ENCODE data around the gene TDRD10.

The TDRD10 gene

GRCh38 chr1:154584267-154584994 is 82.4 kb downstream of the TDRD10 start:
- no peak overlapping the region for H2BK5ac ChIP-seq (ENCODE audit: low read length)
- H3K4me3 ChIP-seq (ENCODE audit: low read length in 2 of 2) = no peak overlapping the region
- H2BK15ac ChIP-seq (ENCODE audit: low read length) = no peak overlapping the region
- no peak for DNase-seq (ENCODE audit: low spot score)
- H2AK5ac ChIP-seq (ENCODE audit: low read depth, low read length) = no peak overlapping the region
- no peak overlapping the region for H3K18ac ChIP-seq (ENCODE audit: low read length)
- peaks cover 68 to 99% of the 10 kb centered on the region in 2 donors for H3K36me3 ChIP-seq (replicated peaks in 1 of 2; ENCODE audit: control insufficient read depth in 2 of 2, insufficient read depth in 2 of 2, low read length in 2 of 2)
- WGBS, 2 donors (ENCODE audit: extremely low coverage in 2 of 2, insufficient read length in 2 of 2, insufficient replicate concordance in 1 of 2) = no CpG with 5 or more reads among the region's 9 CpGs
- no peak overlapping the region for H3K9ac ChIP-seq (ENCODE audit: low read depth, low read length, poor library complexity)
- no peaks in the 10 kb centered on the region for H3K4me1 ChIP-seq (ENCODE audit: control insufficient read depth in 2 of 2, insufficient read depth in 1 of 2, low read depth in 1 of 2, low read length in 2 of 2)
- no peaks in the 10 kb centered on the region for H3K27me3 ChIP-seq (ENCODE audit: control insufficient read depth in 3 of 3, insufficient read depth in 3 of 3, low read depth in 1 of 3, low read length in 3 of 3)
- H3K79me1 ChIP-seq (ENCODE audit: low read depth, low read length) = no peaks in the 10 kb centered on the region
- H3K14ac ChIP-seq (ENCODE audit: low read length) = no peak overlapping the region
- no peak overlapping the region for H3K4me2 ChIP-seq (ENCODE audit: insufficient read depth, low read length, poor library complexity, severe bottlenecking)
- H2BK120ac ChIP-seq (ENCODE audit: low read depth, low read length) = no peak overlapping the region
- no peak overlapping the region for H3K4ac ChIP-seq (ENCODE audit: low read length)
- no peak overlapping the region for H2AFZ ChIP-seq (ENCODE audit: low read length)
- no peak overlapping the region for H4K91ac ChIP-seq (ENCODE audit: low read depth, low read length, poor library complexity)
- no peak overlapping the region for H4K8ac ChIP-seq (ENCODE audit: low read depth, low read length)
- no peak overlapping the region for H2BK12ac ChIP-seq (ENCODE audit: low read length)
- no peak overlapping the region for H3K23ac ChIP-seq (ENCODE audit: low read depth, low read length, poor library complexity)
- no peak overlapping the region for H3K27ac ChIP-seq (replicated peaks; ENCODE audit: low read length)
- H3K9me3 ChIP-seq (replicated peaks in 1 of 2; ENCODE audit: control insufficient read depth in 2 of 2, insufficient read depth in 1 of 2, low read depth in 1 of 2, low read length in 2 of 2) = no peaks in the 10 kb centered on the region

- H3K27me3 ChIP-seq (ENCODE audit: control insufficient read depth in 3 of 3, insufficient read depth in 3 of 3, low read depth in 1 of 3, low read length in 3 of 3) = no peaks in the 10 kb centered on the region
- H2AFZ ChIP-seq (ENCODE audit: low read length) = no peak overlapping the region
- no peak overlapping the region for H3K4ac ChIP-seq (ENCODE audit: low read length)
- H3K9me3 ChIP-seq (replicated peaks in 1 of 2; ENCODE audit: control insufficient read depth in 2 of 2, insufficient read depth in 1 of 2, low read depth in 1 of 2, low read length in 2 of 2) = no peaks in the 10 kb centered on the region
- no peak overlapping the region for H3K27ac ChIP-seq (replicated peaks; ENCODE audit: low read length)
- no peak overlapping the region for H3K14ac ChIP-seq (ENCODE audit: low read length)
- no peak overlapping the region for H2AK5ac ChIP-seq (ENCODE audit: low read depth, low read length)
- no peaks in the 10 kb centered on the region for H3K4me1 ChIP-seq (ENCODE audit: control insufficient read depth in 2 of 2, insufficient read depth in 1 of 2, low read depth in 1 of 2, low read length in 2 of 2)
- no peak overlapping the region for H3K4me3 ChIP-seq (ENCODE audit: low read length in 2 of 2)
- H2BK12ac ChIP-seq (ENCODE audit: low read length) = no peak overlapping the region
- H3K79me1 ChIP-seq (ENCODE audit: low read depth, low read length) = no peaks in the 10 kb centered on the region
- no CpG with 5 or more reads among the region's 10 CpGs for WGBS, 2 donors (ENCODE audit: extremely low coverage in 2 of 2, insufficient read length in 2 of 2, insufficient replicate concordance in 1 of 2)
- no peak overlapping the region for H3K4me2 ChIP-seq (ENCODE audit: insufficient read depth, low read length, poor library complexity, severe bottlenecking)
- H3K18ac ChIP-seq (ENCODE audit: low read length) = no peak overlapping the region
- no peak overlapping the region for H3K23ac ChIP-seq (ENCODE audit: low read depth, low read length, poor library complexity)
- H4K91ac ChIP-seq (ENCODE audit: low read depth, low read length, poor library complexity) = no peak overlapping the region
- H4K8ac ChIP-seq (ENCODE audit: low read depth, low read length) = no peak overlapping the region
- no peak overlapping the region for H3K9ac ChIP-seq (ENCODE audit: low read depth, low read length, poor library complexity)
- no peak overlapping the region for H2BK120ac ChIP-seq (ENCODE audit: low read depth, low read length)
- no peak overlapping the region for H2BK15ac ChIP-seq (ENCODE audit: low read length)
- H2BK5ac ChIP-seq (ENCODE audit: low read length) = no peak overlapping the region
- no peak for DNase-seq (ENCODE audit: low spot score)
- peaks cover 70 to 99% of the 10 kb centered on the region in 2 donors for H3K36me3 ChIP-seq (replicated peaks in 1 of 2; ENCODE audit: control insufficient read depth in 2 of 2, insufficient read depth in 2 of 2, low read length in 2 of 2)
Measured at GRCh38 chr1:154586231-154586630, 84.2 kb downstream of the TDRD10 start.

GRCh38 chr1:154586641-154587040 is 84.6 kb downstream of the TDRD10 start:
- no peak overlapping the region for H2BK15ac ChIP-seq (ENCODE audit: low read length)
- no peak overlapping the region for H3K4me2 ChIP-seq (ENCODE audit: insufficient read depth, low read length, poor library complexity, severe bottlenecking)
- no peak overlapping the region for H2BK120ac ChIP-seq (ENCODE audit: low read depth, low read length)
- no peak overlapping the region for H4K91ac ChIP-seq (ENCODE audit: low read depth, low read length, poor library complexity)
- H3K27ac ChIP-seq (replicated peaks; ENCODE audit: low read length) = no peak overlapping the region
- no peak overlapping the region for H4K8ac ChIP-seq (ENCODE audit: low read depth, low read length)
- no peak overlapping the region for H3K23ac ChIP-seq (ENCODE audit: low read depth, low read length, poor library complexity)
- WGBS, 2 donors (ENCODE audit: extremely low coverage in 2 of 2, insufficient read length in 2 of 2, insufficient replicate concordance in 1 of 2) = no CpG with 5 or more reads among the region's 6 CpGs
- no peak overlapping the region for H3K18ac ChIP-seq (ENCODE audit: low read length)
- no peak overlapping the region for H3K4ac ChIP-seq (ENCODE audit: low read length)
- H3K27me3 ChIP-seq (ENCODE audit: control insufficient read depth in 3 of 3, insufficient read depth in 3 of 3, low read depth in 1 of 3, low read length in 3 of 3) = no peaks in the 10 kb centered on the region
- H3K14ac ChIP-seq (ENCODE audit: low read length) = no peak overlapping the region
- no peak overlapping the region for H3K9ac ChIP-seq (ENCODE audit: low read depth, low read length, poor library complexity)
- H2BK5ac ChIP-seq (ENCODE audit: low read length) = no peak overlapping the region
- H3K4me1 ChIP-seq (ENCODE audit: control insufficient read depth in 2 of 2, insufficient read depth in 1 of 2, low read depth in 1 of 2, low read length in 2 of 2) = no peaks in the 10 kb centered on the region
- H2BK12ac ChIP-seq (ENCODE audit: low read length) = no peak overlapping the region
- no peak overlapping the region for H2AK5ac ChIP-seq (ENCODE audit: low read depth, low read length)
- no peaks in the 10 kb centered on the region for H3K9me3 ChIP-seq (replicated peaks in 1 of 2; ENCODE audit: control insufficient read depth in 2 of 2, insufficient read depth in 1 of 2, low read depth in 1 of 2, low read length in 2 of 2)
- H3K4me3 ChIP-seq (ENCODE audit: low read length in 2 of 2) = no peak overlapping the region
- H3K79me1 ChIP-seq (ENCODE audit: low read depth, low read length) = no peaks in the 10 kb centered on the region
- peaks cover 73 to 100% of the 10 kb centered on the region in 2 donors for H3K36me3 ChIP-seq (replicated peaks in 1 of 2; ENCODE audit: control insufficient read depth in 2 of 2, insufficient read depth in 2 of 2, low read length in 2 of 2)
- no peak overlapping the region for H2AFZ ChIP-seq (ENCODE audit: low read length)
- no peak for DNase-seq (ENCODE audit: low spot score)

GRCh38 chr1:154589780-154590179 is 87.8 kb downstream of the TDRD10 start:
- peaks cover 57 to 98% of the 10 kb centered on the region in 2 donors for H3K36me3 ChIP-seq (replicated peaks in 1 of 2; ENCODE audit: control insufficient read depth in 2 of 2, insufficient read depth in 2 of 2, low read length in 2 of 2)
- WGBS, 2 donors (ENCODE audit: extremely low coverage in 2 of 2, insufficient read length in 2 of 2, insufficient replicate concordance in 1 of 2) = no CpG with 5 or more reads among the region's 10 CpGs
- H2BK5ac ChIP-seq (ENCODE audit: low read length) = no peak overlapping the region

More at GRCh38 chr1:154589780-154590179, 87.8 kb downstream of the TDRD10 start:
- no peak overlapping the region for H3K9ac ChIP-seq (ENCODE audit: low read depth, low read length, poor library complexity)
- H3K18ac ChIP-seq (ENCODE audit: low read length) = no peak overlapping the region
- H3K27ac ChIP-seq (replicated peaks; ENCODE audit: low read length) = no peak overlapping the region
- no peak overlapping the region for H2BK120ac ChIP-seq (ENCODE audit: low read depth, low read length)
- H2BK12ac ChIP-seq (ENCODE audit: low read length) = no peak overlapping the region
- no peak overlapping the region for H3K4ac ChIP-seq (ENCODE audit: low read length)
- no peak overlapping the region for H3K4me2 ChIP-seq (ENCODE audit: insufficient read depth, low read length, poor library complexity, severe bottlenecking)
- no peaks in the 10 kb centered on the region for H3K27me3 ChIP-seq (ENCODE audit: control insufficient read depth in 3 of 3, insufficient read depth in 3 of 3, low read depth in 1 of 3, low read length in 3 of 3)
- H3K4me3 ChIP-seq (ENCODE audit: low read length in 2 of 2) = no peak overlapping the region
- H4K8ac ChIP-seq (ENCODE audit: low read depth, low read length) = no peak overlapping the region
- H3K14ac ChIP-seq (ENCODE audit: low read length) = no peak overlapping the region
- H2BK15ac ChIP-seq (ENCODE audit: low read length) = no peak overlapping the region
- DNase-seq (ENCODE audit: low spot score) = no peak
- H3K9me3 ChIP-seq (replicated peaks in 1 of 2; ENCODE audit: control insufficient read depth in 2 of 2, insufficient read depth in 1 of 2, low read depth in 1 of 2, low read length in 2 of 2) = no peaks in the 10 kb centered on the region
- no peaks in the 10 kb centered on the region for H3K79me1 ChIP-seq (ENCODE audit: low read depth, low read length)
- H4K91ac ChIP-seq (ENCODE audit: low read depth, low read length, poor library complexity) = no peak overlapping the region
- no peak overlapping the region for H2AFZ ChIP-seq (ENCODE audit: low read length)
- H3K4me1 ChIP-seq (ENCODE audit: control insufficient read depth in 2 of 2, insufficient read depth in 1 of 2, low read depth in 1 of 2, low read length in 2 of 2) = no peaks in the 10 kb centered on the region
- H2AK5ac ChIP-seq (ENCODE audit: low read depth, low read length) = no peak overlapping the region
- H3K23ac ChIP-seq (ENCODE audit: low read depth, low read length, poor library complexity) = no peak overlapping the region
